GM19099 (cell line): ENCODE measurements around the gene BRD1.

Experiments
- POLR2A ChIP-seq: IDR thresholded peaks from 3 replicates; pipeline ENCODE4 v1.6.1; 2011; ENCODE audit warnings: low read depth; ENCODE audit not compliant: insufficient read length; ENCODE audit errors: extremely low read depth

Gene BRD1

DNA sequence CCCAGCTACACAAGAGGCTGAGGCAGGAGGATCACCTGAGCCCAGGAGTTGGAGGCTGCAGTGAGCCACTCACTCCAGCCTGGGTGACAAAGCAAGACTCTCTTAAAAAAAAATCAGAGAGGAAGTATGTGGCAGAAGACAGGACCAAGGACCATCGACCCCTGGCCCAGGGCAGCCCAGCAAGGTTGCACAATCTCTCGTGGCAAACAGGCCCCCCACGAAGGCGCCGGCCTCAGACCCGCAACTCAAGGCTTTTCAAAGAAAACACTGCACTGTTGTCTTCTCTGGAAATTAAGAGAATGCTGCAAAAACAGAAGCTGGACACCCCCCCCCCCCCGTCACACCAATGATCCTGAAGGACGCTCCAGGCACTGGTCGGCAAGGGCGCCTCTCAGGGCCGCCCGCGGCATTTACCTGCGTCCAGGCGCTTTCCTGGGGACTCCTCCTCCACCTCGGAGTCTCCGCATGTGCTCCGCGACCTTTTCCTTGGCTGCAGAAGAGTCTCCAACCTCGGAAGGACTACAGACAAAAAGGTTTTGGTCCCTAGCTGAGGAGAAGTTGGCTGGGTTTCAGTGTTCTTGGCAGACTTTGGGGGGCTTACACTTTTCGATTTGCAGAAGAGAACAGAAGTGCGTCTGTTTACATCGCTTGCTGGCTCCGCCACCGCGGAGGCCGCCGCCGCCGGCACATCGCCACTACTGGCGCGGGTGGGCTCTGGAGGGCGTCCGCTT, 40.5 kb downstream of the BRD1 start:
- no peak for TF ChIP-seq POLR2A

DNA sequence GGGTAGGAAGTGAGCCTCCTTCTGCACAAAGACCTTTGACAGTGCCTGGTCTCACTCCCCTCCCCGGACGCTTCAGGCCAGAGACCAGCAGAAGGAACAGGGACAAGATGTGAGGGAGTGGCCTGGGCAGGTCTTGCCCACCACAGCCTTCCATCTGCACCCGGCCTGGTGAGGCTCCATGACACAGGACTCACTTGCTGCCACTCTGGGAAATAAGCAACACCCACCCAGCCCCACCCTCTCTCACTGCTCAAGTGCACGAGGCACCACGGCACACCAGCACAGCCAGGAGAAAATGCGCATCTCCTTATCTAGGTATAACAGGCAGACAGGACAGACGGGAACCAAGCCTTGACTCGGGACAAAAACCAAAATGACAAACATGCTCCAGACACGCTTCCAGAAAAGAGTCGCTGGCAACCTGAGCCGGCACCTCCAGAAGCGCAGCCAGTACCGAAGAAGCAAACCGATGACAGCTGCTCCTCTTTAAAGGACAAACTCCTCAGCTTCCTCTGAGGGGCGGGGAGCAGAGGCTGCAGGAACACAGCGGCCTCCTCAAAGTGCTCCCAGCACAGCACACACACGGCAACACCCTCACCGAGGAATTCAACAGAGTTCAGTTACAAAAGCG, 41.7 kb downstream of the BRD1 start:
- TF ChIP-seq POLR2A = no peak

DNA sequence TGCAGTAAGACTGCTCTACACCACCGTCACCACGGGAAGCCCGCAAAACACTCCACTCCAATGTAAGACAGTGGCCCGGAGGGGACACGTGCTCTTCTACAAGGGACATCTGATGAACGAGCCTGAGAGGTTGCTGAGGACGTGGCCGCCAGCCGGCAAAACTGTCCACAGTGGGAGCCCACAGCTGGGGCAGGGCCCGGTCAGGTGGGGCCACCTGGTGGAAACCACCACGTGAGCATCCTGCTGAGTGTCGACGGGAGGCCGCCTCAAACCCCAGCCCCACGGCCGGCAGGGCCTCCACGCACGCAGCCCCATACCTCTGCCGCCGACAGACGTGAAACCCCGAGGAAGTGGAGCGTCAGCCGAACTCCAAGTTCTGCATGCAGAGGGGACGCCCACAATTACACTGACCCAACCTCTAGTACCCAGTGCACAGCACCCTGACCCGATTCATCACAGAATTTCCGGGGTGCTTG, 42.6 kb downstream of the BRD1 start:
- no peak for TF ChIP-seq POLR2A

DNA sequence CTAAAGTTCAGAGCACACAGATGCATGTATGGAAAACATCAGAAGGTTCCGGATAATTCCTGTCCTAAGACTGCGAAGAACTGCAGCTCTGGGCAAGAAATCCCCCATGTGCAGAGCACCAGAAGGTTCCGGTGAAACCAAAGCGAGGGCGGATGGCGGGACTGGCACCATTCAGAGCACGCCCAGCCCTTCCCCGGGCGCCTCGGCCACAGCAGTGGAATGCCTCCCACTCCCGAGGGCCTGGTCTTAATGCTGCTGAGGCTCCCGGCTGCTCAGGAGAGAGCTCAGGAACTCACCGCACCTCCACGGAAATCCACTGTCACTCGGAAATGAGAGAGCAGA, 43.1 kb downstream of the BRD1 start:
- no peak for TF ChIP-seq POLR2A

DNA sequence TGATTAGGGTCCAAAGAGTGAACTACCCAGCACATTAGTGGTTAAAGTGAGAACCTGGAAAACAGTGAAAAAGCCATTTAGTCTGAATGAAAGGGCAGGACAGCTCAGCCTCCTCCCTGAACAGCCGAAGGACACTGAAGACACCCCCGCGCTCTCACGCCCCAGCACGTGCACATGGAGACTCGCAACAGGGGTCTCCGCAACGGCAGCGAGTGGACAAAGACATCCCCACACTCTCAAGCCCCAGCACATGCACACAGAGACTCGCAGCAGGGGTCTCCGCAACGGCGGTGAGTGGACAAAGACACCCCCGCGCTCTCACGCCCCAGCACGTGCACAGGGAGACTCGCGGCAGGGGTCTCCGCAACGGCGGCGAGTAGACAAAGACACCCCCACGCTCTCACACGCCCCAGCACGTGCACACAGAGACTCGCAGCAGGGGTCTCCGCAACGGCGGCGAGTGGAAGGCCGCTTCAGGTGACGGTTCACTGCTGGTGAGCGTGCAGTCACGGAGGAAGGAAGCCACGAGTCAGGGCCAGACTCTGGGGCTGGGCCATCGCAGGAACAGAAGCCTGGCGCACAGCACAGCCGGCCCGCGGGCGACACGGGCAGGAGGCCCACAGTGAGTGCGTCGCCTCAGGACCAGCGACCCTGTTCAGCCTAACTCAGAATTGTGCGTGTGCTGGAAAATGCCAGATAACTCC, 43.6 kb downstream of the BRD1 start:
- no peak for TF ChIP-seq POLR2A

DNA sequence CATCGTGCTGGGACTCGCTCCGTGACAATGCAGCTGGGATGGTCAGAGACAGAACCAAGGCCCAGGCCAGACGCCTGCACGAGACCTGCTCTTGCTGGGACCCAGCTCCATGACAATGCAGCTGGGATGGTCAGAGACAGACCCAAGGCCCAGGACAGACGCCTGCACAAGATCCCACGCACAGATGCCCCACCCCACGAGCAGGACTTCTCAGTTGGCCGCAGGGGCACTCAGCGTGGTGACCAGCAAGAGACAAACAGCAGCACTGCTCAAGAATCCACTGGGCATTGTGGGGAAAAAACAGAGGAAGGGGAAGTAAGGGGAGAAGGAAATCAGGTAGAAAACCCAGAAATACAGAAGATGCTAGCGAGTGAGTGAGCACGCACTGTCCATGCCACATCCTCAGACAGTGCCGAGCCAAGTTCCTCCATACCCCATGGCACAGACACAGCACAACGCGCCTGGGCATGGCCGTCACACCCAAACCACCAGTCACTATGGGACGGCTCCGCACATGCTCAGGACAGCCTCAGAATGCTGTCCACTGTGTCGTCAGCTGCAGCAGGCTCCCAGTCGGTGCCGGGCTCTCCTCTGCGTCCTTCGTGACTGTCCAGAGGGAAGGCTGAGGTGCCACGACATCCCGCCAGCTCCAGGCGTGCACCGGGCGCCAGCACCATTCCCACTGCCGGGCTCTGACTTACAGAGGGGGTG, 44.5 kb downstream of the BRD1 start:
- TF ChIP-seq POLR2A = no peak

DNA sequence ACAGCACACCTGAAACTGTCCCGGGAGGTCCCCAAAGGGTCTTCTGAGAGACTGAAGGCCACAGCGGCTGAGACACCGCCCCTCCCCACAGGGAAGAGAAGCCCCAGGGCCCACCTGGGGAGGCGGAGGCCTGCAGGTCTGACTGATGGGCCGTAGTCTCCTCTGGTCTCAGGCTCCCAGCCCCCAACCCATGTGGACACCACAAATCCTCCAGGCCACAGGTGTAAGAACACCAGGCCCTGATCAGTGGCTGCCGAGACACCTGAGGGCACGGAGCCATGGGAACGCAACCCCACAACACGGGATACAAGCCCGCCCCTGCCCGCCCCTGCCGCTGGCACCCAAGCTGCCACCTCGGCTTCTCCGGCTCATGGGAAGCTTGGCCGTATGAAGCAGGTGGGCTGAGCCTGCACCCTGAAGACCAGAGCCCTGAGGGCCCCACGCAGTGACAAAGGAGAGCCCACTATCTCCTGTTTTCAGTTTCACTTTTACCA, 46.3 kb downstream of the BRD1 start:
- no peak for TF ChIP-seq POLR2A

DNA sequence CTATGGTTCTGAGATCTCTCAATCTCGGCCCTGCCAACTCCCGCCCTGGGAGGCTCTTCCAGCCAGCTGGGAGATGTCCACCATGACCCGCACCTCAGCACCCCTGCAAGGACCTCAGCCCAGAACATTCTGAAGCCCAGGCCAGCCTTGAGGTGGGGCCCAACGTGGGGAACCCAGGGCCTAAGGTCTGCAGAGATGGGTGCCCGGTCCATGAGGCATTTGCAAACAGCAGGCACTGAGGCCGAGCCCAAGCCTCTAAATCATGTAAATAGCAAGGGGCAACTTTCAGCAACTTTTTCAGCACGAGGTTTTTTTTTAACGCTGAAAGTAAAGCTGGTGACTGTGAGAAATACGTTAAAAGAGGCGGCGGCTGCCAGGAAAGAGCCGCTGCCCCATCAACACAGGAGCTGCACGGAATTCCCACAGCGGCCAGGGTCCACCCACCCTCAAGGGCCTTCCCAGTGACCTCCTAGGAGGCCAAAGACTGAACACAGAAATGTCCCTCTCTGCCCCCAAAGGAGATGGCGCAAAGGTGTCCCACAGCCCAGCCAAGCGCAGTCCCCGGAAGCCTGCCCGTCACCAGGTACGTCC, 46.9 kb downstream of the BRD1 start:
- TF ChIP-seq POLR2A = no peak

DNA sequence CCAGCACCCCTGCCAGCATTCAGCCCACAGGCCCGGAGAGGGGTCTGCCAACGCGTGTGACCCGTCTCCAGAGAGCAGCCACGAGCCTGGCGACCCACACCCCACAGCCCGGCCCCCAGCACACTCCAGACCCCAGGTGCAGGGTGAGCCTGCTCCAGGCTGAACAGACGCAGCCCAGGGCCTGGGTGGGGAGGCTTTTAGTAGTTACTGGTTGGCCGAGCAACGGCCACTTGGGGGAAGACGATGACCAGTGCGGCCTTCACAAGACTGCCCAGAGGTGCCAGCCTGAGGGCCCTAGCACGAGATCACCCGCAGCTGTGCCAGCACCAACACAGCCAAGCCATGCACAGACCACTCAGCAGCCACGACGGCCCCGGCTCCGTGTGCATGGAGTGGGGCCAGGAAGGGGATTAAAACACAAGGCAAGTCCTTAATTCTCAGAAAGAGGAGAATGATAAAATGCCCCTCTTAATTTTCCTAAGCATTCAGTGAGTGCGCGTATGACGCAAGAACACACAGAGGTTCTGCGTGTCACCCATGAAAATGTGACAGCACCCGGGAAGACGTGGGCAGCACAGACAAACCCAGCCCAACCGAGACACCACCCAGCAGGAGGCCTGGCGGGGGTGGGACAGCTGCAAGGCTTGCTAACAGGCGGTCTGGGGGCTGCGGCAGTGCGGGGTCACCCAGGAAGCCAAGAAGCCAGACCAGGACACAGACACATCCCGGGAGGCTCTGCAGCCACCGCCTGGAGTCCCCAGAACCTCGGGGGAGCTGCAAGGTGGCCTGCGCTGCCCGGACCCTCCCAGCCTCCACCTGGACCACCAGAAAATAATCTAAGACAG, 47.6 kb downstream of the BRD1 start:
- TF ChIP-seq POLR2A = no peak

DNA sequence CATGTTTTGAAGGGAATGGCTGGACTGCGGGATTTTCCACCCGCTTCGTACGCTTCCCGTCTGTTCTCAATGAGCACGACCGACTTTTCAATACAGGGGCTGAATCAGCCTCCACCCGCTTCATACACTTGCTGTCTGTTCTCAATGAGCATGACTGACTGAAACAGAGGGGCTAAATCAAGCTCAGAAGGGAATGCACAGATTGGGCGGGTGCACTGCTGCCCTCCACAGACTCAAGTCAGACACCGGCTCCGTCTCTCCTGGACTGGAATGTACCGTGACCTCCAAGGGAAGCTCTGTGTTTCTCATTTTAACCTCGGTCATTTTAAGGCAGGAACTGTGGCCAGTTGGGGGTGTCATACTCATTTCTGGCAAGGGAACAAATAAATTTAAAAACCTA, 48.5 kb downstream of the BRD1 start:
- no peak for TF ChIP-seq POLR2A

DNA sequence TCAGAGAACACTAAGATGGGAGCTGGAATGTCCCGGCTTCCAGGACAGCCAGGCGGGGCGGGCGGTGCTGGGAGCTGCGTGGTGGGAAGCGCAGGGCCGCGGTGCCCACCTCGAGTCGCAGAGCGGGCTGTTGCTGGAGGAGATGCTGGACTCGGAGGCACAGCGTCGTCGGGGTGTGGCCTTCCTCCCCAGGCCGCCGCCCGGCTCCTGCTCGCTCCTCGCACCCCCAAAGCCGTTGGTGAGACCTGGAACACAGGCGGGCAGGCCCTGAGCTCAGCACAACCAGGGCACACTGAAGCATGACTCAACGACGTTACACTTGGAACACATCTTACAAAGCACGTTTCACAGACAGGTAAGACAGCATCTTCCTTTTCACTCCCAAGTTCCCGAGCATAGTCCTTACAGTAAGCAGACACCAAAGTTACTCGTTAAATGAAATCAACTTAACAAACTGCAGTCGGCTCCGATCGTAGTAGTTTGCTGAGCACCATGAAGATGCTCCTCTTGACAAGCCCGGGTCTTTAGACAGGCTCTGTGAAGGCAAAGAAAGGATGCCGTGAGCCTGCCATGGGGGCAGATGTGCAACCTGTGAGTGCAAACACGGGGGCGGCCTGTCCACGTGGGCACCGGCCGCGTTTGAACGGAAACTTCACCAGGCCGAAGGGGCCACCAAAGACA, 50.0 kb downstream of the BRD1 start:
- TF ChIP-seq POLR2A = no peak

DNA sequence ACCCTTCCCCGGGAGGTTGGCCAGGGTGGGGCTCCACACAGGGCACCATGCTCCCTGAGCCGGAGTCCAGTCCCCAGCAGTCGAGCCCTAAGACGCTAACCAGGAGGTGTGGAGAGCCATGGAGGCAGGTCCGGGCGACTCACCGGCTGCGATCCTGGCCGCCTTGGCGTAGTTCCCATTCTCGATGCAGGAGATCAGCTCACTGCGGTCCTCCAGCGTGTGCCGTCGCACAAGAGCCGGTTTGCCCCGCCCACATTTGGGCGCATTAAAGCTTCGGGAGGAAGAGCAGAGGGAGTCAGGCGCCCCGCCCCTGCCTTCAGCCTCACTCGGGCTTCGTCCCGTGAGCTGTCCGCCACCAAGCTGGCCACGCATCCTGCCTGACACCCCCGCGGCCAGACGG, 50.8 kb downstream of the BRD1 start:
- no peak for TF ChIP-seq POLR2A

DNA sequence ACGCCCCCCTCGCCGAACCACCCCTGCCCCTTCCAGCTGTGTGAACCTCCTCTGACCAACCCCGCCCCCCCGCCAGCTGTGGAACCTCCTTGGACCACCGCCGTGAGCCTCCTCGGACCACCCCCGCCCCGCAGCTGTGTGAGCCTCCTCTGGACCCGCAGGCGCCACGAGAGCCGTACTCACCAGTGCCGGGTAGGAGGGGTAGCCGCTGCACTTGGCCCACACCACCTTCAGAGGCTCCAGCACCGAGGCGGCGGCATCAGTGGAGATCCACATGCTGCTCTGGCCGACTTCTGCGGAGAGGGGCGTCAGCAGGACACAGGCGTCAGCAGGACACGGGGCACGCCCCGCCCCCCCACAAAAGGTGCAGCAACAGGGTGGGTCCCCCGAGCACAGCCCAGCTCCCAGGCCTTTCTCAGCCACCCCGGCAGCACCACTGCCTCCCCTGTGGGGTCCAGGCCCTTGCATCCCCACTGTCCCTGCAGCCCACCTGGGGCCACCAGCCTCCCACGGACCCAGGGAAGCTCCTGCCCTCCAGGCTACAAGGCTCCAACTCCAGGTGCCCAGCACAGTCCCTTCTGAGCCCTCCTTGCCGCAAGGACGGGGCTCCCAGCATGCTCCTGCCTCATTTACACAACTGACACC, 51.7 kb downstream of the BRD1 start:
- no peak for TF ChIP-seq POLR2A
